Measurements from ENCODE around the gene FCN1. TPM values are rescaled to one million over a fixed set of nuclear protein-coding genes. Genes with fewer than 3 reads are reported as not detected.
A peak's percentile ranks its signal among the peaks of the same experiment; 100 is the strongest.

FCN1 gene
- total RNA-seq, 1 experiment from 2014 or later, result not detected

DNA sequence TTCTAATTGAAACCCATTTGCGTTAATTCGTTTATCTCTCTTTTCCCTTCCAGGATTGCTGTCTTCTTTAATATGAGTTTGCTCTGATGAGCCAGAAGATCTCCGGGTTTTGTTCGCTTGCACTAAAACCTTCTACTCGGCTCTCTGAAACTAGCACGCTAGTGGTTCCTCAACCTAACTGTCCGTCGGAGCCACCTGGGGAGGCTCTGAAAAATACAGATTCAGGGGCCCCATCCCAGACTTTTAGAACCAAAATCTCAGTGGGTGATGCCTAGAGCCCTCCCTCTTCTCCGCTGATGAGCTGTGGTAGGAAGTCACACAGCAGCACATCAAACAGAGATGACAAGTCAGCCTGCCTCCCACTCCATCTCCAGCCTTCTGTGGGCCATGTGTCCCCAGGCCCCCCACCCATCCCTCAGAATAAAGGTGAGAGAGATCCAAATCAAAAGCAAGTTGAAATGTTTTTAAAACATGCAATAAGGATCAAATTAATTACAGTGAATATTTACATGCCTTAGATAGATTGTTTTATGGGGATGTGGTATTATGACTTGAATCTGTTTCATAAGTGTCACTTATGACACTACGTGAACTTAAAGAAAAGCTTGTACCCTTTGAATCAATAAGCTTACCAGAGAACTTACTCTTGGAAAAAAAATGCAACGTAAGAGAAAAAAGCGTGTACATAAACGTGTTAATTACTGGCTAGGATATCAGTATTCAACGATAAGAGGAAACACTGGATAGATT lies 20.7 kb downstream of the FCN1 start:
- H3K36me3 ChIP-seq (ENCODE audit: low read depth, low read length), result no peaks in the 10 kb centered on the region
- intact Hi-C loops (cut with micrococcal nuclease), result no loop called here
- ChIA-PET POLR2A (ENCODE audit: unreplicated experiment) (no interaction called here), CTCF (no interaction called here)
- DNase-seq (no peak), ATAC-seq (no peak)
- peaks cover 13% of the 10 kb centered on the region for H3K4me1 ChIP-seq (ENCODE audit: insufficient read depth, low read length)
- H3K4me2 ChIP-seq (ENCODE audit: low read length), result 0 out of 2 replicates have a peak overlapping the region, but pooled peaks have one; percentile 54
- H3K9me2 ChIP-seq (replicated peaks; ENCODE audit: low read length), result no peaks in the 10 kb centered on the region
- H3F3A ChIP-seq (ENCODE audit: low read length, unreplicated experiment), result no peaks in the 10 kb centered on the region
- H3K79me2 ChIP-seq (ENCODE audit: low read length), result no peaks in the 10 kb centered on the region
- BruUV-seq (replicated peaks), result no TSS peak
- no peak overlapping the region for H3K9ac ChIP-seq (ENCODE audit: low read length)
- no peak overlapping the region for H3K4me3 ChIP-seq (ENCODE audit: low read length)
- no peaks in the 10 kb centered on the region for H4K20me1 ChIP-seq (ENCODE audit: low read length)
- no peaks in the 10 kb centered on the region for H3K9me3 ChIP-seq (ENCODE audit: low read length)
- no peak overlapping the region for H2AFZ ChIP-seq (ENCODE audit: low read length)
- no peaks in the 10 kb centered on the region for H3K27me3 ChIP-seq (ENCODE audit: low read length)
- no peak overlapping the region for H3K27ac ChIP-seq (ENCODE audit: low read length)
- TF ChIP-seq EZH2 (IDR thresholded peaks at IDR 0.05; ENCODE audit: low read length, unreplicated experiment), result no peak
- TF ChIP-seq, protein P1, sequence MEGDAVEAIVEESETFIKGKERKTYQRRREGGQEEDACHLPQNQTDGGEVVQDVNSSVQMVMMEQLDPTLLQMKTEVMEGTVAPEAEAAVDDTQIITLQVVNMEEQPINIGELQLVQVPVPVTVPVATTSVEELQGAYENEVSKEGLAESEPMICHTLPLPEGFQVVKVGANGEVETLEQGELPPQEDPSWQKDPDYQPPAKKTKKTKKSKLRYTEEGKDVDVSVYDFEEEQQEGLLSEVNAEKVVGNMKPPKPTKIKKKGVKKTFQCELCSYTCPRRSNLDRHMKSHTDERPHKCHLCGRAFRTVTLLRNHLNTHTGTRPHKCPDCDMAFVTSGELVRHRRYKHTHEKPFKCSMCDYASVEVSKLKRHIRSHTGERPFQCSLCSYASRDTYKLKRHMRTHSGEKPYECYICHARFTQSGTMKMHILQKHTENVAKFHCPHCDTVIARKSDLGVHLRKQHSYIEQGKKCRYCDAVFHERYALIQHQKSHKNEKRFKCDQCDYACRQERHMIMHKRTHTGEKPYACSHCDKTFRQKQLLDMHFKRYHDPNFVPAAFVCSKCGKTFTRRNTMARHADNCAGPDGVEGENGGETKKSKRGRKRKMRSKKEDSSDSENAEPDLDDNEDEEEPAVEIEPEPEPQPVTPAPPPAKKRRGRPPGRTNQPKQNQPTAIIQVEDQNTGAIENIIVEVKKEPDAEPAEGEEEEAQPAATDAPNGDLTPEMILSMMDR (conservative IDR thresholded peaks at IDR 0.05; ENCODE audit: low read depth, low read length), result no peak
- TF ChIP-seq EZH2phosphoT487 (IDR thresholded peaks at IDR 0.05; ENCODE audit: borderline replicate concordance, low read length), result no peak

DNA sequence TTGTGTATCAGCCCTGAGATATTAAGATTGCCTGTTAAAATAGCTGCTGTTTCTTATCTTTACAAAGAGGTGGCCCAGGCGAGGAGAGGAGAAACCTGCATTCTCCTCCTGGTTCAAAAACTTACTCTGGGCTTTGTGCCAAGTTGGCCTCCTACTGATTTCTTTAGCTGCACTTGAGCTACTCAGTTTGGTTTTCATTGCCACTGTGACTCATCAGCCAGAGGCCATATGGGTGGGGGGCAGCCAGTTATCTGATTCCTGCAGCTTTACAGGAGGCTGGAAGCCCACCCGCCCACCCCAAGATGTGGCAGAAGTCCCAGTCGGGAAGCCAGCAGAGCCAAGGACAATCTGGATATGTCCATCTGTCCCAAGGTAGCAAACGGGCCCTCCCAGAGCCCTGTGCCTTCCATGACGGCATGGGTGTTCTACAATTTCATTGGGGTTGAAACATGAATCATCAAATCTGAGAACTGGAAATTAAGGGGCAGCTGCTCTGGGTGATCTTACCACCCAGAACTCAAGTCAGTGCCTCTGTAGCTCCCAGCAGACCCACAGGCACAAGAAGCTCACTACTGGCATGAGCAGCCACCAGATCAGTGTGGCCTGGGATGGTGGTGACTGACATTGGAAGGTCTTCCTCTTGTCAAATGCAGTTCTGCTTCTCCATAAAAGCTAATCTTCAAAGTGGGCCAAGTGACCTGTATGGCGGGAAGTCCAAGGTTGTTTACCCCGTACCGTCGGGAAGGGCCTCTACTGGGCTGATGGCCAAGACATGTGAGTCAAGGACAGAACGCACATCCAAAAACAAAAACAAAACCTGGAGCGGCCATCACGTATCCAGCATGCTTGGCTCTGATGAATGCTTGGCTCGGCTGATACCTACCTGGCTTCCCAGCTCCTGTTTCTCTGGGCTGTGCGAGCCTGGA lies 21.5 kb downstream of the FCN1 start:
- Histone ChIP-seq H3K27ac (ENCODE audit: low read length) (peak overlapping the region; percentile 20; the same call in 1 of the 2 replicates), H3F3A (ENCODE audit: low read length, unreplicated experiment) (no peaks in the 10 kb centered on the region), H3K4me1 (ENCODE audit: insufficient read depth, low read length) (peaks cover 13% of the 10 kb centered on the region), H3K4me2 (ENCODE audit: low read length) (peak overlapping the region; percentile 54), H3K9ac (ENCODE audit: low read length) (no peak overlapping the region), H4K20me1 (ENCODE audit: low read length) (no peaks in the 10 kb centered on the region), H3K4me3 (ENCODE audit: low read length) (no peak overlapping the region), H3K27me3 (ENCODE audit: low read length) (no peaks in the 10 kb centered on the region), H3K79me2 (ENCODE audit: low read length) (no peaks in the 10 kb centered on the region), H3K36me3 (ENCODE audit: low read depth, low read length) (no peaks in the 10 kb centered on the region), H3K9me3 (ENCODE audit: low read length) (no peaks in the 10 kb centered on the region), H3K9me2 (replicated peaks; ENCODE audit: low read length) (no peaks in the 10 kb centered on the region), H2AFZ (ENCODE audit: low read length) (no peak overlapping the region)
- ATAC-seq (no peak), DNase-seq (peak; percentile 61)
- BruUV-seq (replicated peaks), result no TSS peak
- TF ChIP-seq EZH2phosphoT487 (IDR thresholded peaks at IDR 0.05; ENCODE audit: borderline replicate concordance, low read length) (no peak), EZH2 (IDR thresholded peaks at IDR 0.05; ENCODE audit: low read length, unreplicated experiment) (no peak)
- TF ChIP-seq, protein P1 (conservative IDR thresholded peaks at IDR 0.05; ENCODE audit: low read depth, low read length), result no peak
- intact Hi-C loops (cut with micrococcal nuclease), result no loop called here
- ChIA-PET CTCF (no interaction called here), POLR2A (ENCODE audit: unreplicated experiment) (no interaction called here)
